H54 (cell line): ENCODE measurements around the gene PCOLCE2.

ENCODE experiments used
- DNase-seq: peaks from one replicate; pipeline ENCODE4 v3.0.0; 2011; ENCODE audit warnings: low spot score, mixed read lengths; ENCODE audit not compliant: insufficient read length
- FAIRE-seq: peaks from 3 replicates; lab custom pipeline; 2011; peaks lifted over from hg19 to GRCh38; lab: Jason Lieb, UNC
- POLR2A ChIP-seq: IDR thresholded peaks from 2 replicates; pipeline ENCODE4 v1.6.1; 2011; ENCODE audit warnings: low read depth, mild to moderate bottlenecking, low read length

Gene PCOLCE2

GRCh38 chr3:142913432-142913831 lies 24.5 kb upstream of the PCOLCE2 start:
- FAIRE-seq (no peak), DNase-seq (no peak)
- no peak for TF ChIP-seq POLR2A

GRCh38 chr3:142912402-142913172 lies 23.7 kb upstream of the PCOLCE2 start:
- FAIRE-seq, result no peak
- DNase-seq, result no peak
- TF ChIP-seq POLR2A, result no peak

- TF ChIP-seq POLR2A, result no peak
- FAIRE-seq (no peak), DNase-seq (no peak)
These were observed 21.4 kb upstream of the PCOLCE2 start for GRCh38 chr3:142910280-142910679.

- no peak for TF ChIP-seq POLR2A
- DNase-seq, result no peak
- no peak for FAIRE-seq
These were observed 20.4 kb upstream of the PCOLCE2 start for GRCh38 chr3:142909282-142909681.

- no peak for FAIRE-seq
- TF ChIP-seq POLR2A, result no peak
- DNase-seq, result no peak
These were observed 19.1 kb upstream of the PCOLCE2 start for GRCh38 chr3:142907996-142908395.

GRCh38 chr3:142904639-142905436 lies 16.0 kb upstream of the PCOLCE2 start:
- peak; percentile 33 for FAIRE-seq
- peak; percentile 37 for DNase-seq
- no peak for TF ChIP-seq POLR2A

GRCh38 chr3:142902356-142902755 lies 13.5 kb upstream of the PCOLCE2 start:
- FAIRE-seq, result no peak
- no peak for DNase-seq
- no peak for TF ChIP-seq POLR2A

GRCh38 chr3:142898346-142899213 lies 9.7 kb upstream of the PCOLCE2 start:
- no peak for FAIRE-seq
- TF ChIP-seq POLR2A, result no peak
- DNase-seq, result no peak

GRCh38 chr3:142897807-142898206 lies 8.9 kb upstream of the PCOLCE2 start:
- TF ChIP-seq POLR2A, result no peak
- DNase-seq (no peak), FAIRE-seq (no peak)

- no peak for TF ChIP-seq POLR2A
- no peak for FAIRE-seq
- no peak for DNase-seq
These were observed 8.1 kb upstream of the PCOLCE2 start for GRCh38 chr3:142896996-142897395.

GRCh38 chr3:142896201-142896755 lies 7.4 kb upstream of the PCOLCE2 start:
- no peak for TF ChIP-seq POLR2A
- FAIRE-seq (peak; percentile 87), DNase-seq (peak; percentile 60)

- TF ChIP-seq POLR2A, result no peak
- DNase-seq (no peak), FAIRE-seq (no peak)
These were observed 5.6 kb upstream of the PCOLCE2 start for GRCh38 chr3:142894493-142894892.

- FAIRE-seq, result no peak
- TF ChIP-seq POLR2A, result no peak
- DNase-seq, result no peak
These were observed 3.8 kb upstream of the PCOLCE2 start for GRCh38 chr3:142892714-142893113.
